Measurements from ENCODE around the gene VIM. TPM values are rescaled to one million over a fixed set of nuclear protein-coding genes. Genes with fewer than 3 reads are reported as not detected.

VIM gene
- total and polyA plus RNA-seq, 2 of the 4 experiments (the other 2 are of a cell fraction), result 4,502 to 6,735 TPM

GRCh38 chr10:17244700-17245365 lies 16.8 kb downstream of the VIM start:
- peak; percentile 63 for DNase-seq
- ChIA-PET CTCF (no interaction called here), POLR2A (ENCODE audit: unreplicated experiment) (no interaction called here)

More at GRCh38 chr10:17244700-17245365, 16.8 kb downstream of the VIM start:
- H4K5ac ChIP-seq (ENCODE audit: low read depth, low read length), result no peak overlapping the region; the same call in 1 of the 2 replicates
- peaks cover 9% of the 10 kb centered on the region for H3K4me1 ChIP-seq (ENCODE audit: control insufficient read depth, insufficient read depth, low read length)
- no peak overlapping the region; the same call in 1 of the 2 replicates for H2BK20ac ChIP-seq (ENCODE audit: low read depth, low read length)
- H3K27me3 ChIP-seq (ENCODE audit: control insufficient read depth, insufficient read depth, low read length), result no peaks in the 10 kb centered on the region
- no peak overlapping the region for H2AK9ac ChIP-seq (replicated peaks; ENCODE audit: low read depth, low read length, poor library complexity)
- H3K4me3 ChIP-seq (ENCODE audit: insufficient read depth, low read depth, low read length), result no peak overlapping the region
- H2BK5ac ChIP-seq (ENCODE audit: low read depth, low read length, poor library complexity, severe bottlenecking), result peak overlapping the region; percentile 72
- ATAC-seq (ENCODE audit: low read depth), result peak; percentile 81
- peak overlapping the region; percentile 50; the same call in 1 of the 2 replicates for H3K18ac ChIP-seq (ENCODE audit: low read depth, low read length)
- no peak overlapping the region for H3K56ac ChIP-seq (ENCODE audit: extremely low read depth, insufficient read depth, low read length)
- BruUV-seq (replicated peaks), result no TSS peak
- H2BK120ac ChIP-seq (ENCODE audit: low read depth, low read length), result peak overlapping the region; percentile 23
- no peak overlapping the region for H3K9ac ChIP-seq (ENCODE audit: low read depth, low read length)
- H3K14ac ChIP-seq (replicated peaks; ENCODE audit: low read depth, low read length), result no peak overlapping the region; the same call in 1 of the 2 replicates
- TF ChIP-seq CHD1 (IDR thresholded peaks at IDR 0.05; ENCODE audit: low read depth, low read length), result no peak
- no peak for TF ChIP-seq RFX5 (IDR thresholded peaks at IDR 0.05; ENCODE audit: low read depth, low read length)
- H4K8ac ChIP-seq (ENCODE audit: low read depth in 2 of 2, low read length in 2 of 2), result no peak overlapping the region
- peak overlapping the region; percentile 20; the same call in 1 of the 2 replicates for H3K4me2 ChIP-seq (ENCODE audit: low read depth, low read length)
- intact Hi-C loops (cut with micrococcal nuclease) (no loop called here), dilution Hi-C loops (cut with HindIII; ENCODE audit: low sequenced_read_pairs, unreplicated experiment) (no loop called here), in situ Hi-C loops (cut with MboI; ENCODE audit: low sequenced_read_pairs) (no loop called here)
- peaks cover 5% of the 10 kb centered on the region; the same call in 1 of the 2 replicates for H3K9me3 ChIP-seq (ENCODE audit: control insufficient read depth, insufficient read depth, low read length)
- H2AFZ ChIP-seq (replicated peaks; ENCODE audit: low read length, poor library complexity), result no peak overlapping the region
- no peak overlapping the region for H3K27ac ChIP-seq (ENCODE audit: insufficient read depth, low read length)
- H3K79me1 ChIP-seq (ENCODE audit: low read depth in 1 of 2, low read length in 2 of 2), result no peaks in the 10 kb centered on the region
- H3K4ac ChIP-seq (ENCODE audit: low read depth, low read length), result no peak overlapping the region
- no peak overlapping the region for H4K91ac ChIP-seq (ENCODE audit: insufficient read depth, low read depth, low read length)
- no peaks in the 10 kb centered on the region for H4K20me1 ChIP-seq (ENCODE audit: insufficient read depth, low read length)
- no peak overlapping the region for H2AK5ac ChIP-seq (ENCODE audit: low read depth, low read length)
- H2BK15ac ChIP-seq (ENCODE audit: low read depth, low read length), result no peak overlapping the region
- no peak overlapping the region for H3K23ac ChIP-seq (ENCODE audit: low read depth, low read length)
- no peaks in the 10 kb centered on the region for H3K36me3 ChIP-seq (ENCODE audit: control insufficient read depth, insufficient read depth, low read length)
- H3K9me1 ChIP-seq (ENCODE audit: insufficient read depth, low read length), result peaks cover 4% of the 10 kb centered on the region; the same call in 1 of the 2 replicates

All from IMR-90 (cell line).